Head of caudate nucleus (tissue), 42 donors: Measurements from ENCODE around the gene ALS2CL.

Source experiments
- DNase-seq, 42 donors: peaks; one replicate each; pipeline versions ENCODE4 v3.0.0 to v3.0.0-alpha.2; 2020 to 2021; ENCODE audit warnings: mixed read lengths in 7 of 42
- intact Hi-C: fragments of 100-400 bp; cut with DNase I; formaldehyde crosslinking; loops from one replicate; pipeline ENCODE4 v1.15.0; 2022

ALS2CL gene

GRCh38 chr3:46717447-46718231 is 24.2 kb upstream of the ALS2CL start, which contains the start of gene PRSS50:
PRSS50 (minus strand) TSS chr3:46717869; CDS start chr3:46717824, 45 bp downstream.
- DNase-seq = peak in 17 of 42 donors; percentile 2 to 36 (median 10)
- intact Hi-C loops = no loop called here

- intact Hi-C loops = no loop called here
- DNase-seq = peak in 24 of 42 donors; percentile 7 to 66 (median 35)
Observed at GRCh38 chr3:46716461-46717441, 23.3 kb upstream of the ALS2CL start.

GRCh38 chr3:46715507-46716175 is 22.2 kb upstream of the ALS2CL start:
- intact Hi-C loops = no loop called here
- DNase-seq = peak in 18 of 42 donors; percentile 0 to 30 (median 10)

- intact Hi-C loops = no loop called here
- DNase-seq = peak in 15 of 42 donors; percentile 0 to 30 (median 4)
Observed at GRCh38 chr3:46714728-46715506, 21.4 kb upstream of the ALS2CL start.

- peak in 5 of 42 donors; percentile 5 to 24 (median 15) for DNase-seq
- intact Hi-C loops = no loop called here
Observed at GRCh38 chr3:46713898-46714552, 20.5 kb upstream of the ALS2CL start.

- intact Hi-C loops = no loop called here
- peak in 3 of 42 donors; percentile 2 to 19 (median 3) for DNase-seq
Observed at GRCh38 chr3:46713050-46713897, 19.8 kb upstream of the ALS2CL start.

- intact Hi-C loops = no loop called here
- DNase-seq = peak in 1 of 42 donors; percentile 19
Observed at GRCh38 chr3:46712191-46713049, 18.9 kb upstream of the ALS2CL start.

- peak in 1 of 42 donors; percentile 18 for DNase-seq
- intact Hi-C loops = no loop called here
Observed at GRCh38 chr3:46711760-46712159, 18.3 kb upstream of the ALS2CL start.

GRCh38 chr3:46711305-46711704 is 17.8 kb upstream of the ALS2CL start:
- no peak for DNase-seq

GRCh38 chr3:46710671-46711295 is 17.3 kb upstream of the ALS2CL start:
- intact Hi-C loops = no loop called here

More at GRCh38 chr3:46711305-46711704, 17.8 kb upstream of the ALS2CL start:
- intact Hi-C loops = no loop called here

GRCh38 chr3:46710229-46710628 is 16.8 kb upstream of the ALS2CL start:
- intact Hi-C loops = no loop called here
- peak in 1 of 42 donors; percentile 15 for DNase-seq

More at GRCh38 chr3:46710671-46711295, 17.3 kb upstream of the ALS2CL start:
- peak in 1 of 42 donors; percentile 10 for DNase-seq

- DNase-seq = peak in 1 of 42 donors; percentile 8
- intact Hi-C loops = loop anchor here (5.0 to 10.0 kb wide), 3 partner anchors 155 to 605 kb away; partner anchors contain the start of gene MYL3
Observed at GRCh38 chr3:46709721-46710120, 16.2 kb upstream of the ALS2CL start.

- no peak for DNase-seq
- intact Hi-C loops = loop anchor here (5.0 to 10.0 kb wide), 3 partner anchors 156 to 606 kb away; partner anchors contain the start of gene MYL3
Observed at GRCh38 chr3:46709157-46709654, 15.7 kb upstream of the ALS2CL start.

- peak in 1 of 42 donors; percentile 23 for DNase-seq
Observed at GRCh38 chr3:46708401-46709156, 15.1 kb upstream of the ALS2CL start.

More at GRCh38 chr3:46708401-46709156, 15.1 kb upstream of the ALS2CL start:
- intact Hi-C loops = loop anchor here (5.0 to 10.0 kb wide), 3 partner anchors 156 to 606 kb away; partner anchors contain the start of gene MYL3
